ENCODE measurements around the gene AR. TPM values are rescaled to one million over a fixed set of nuclear protein-coding genes. Genes with fewer than 3 reads are reported as not detected.

AR gene
- polyA plus RNA-seq, 1 donor from 2014 or later = 1.1 TPM

GRCh38 chrX:67673741-67674274 is 130.0 kb downstream of the AR start:
- no peaks in the 10 kb centered on the region for H3K27me3 ChIP-seq (ENCODE audit: insufficient read depth, low read depth, low read length)
- no peaks in the 10 kb centered on the region for H3K79me2 ChIP-seq (replicated peaks; ENCODE audit: insufficient read depth, low read length)
- no peak overlapping the region for H3K9ac ChIP-seq (ENCODE audit: low read length)
- H3K4me3 ChIP-seq (ENCODE audit: low read length) = no peak overlapping the region
- H3K27ac ChIP-seq (ENCODE audit: low read length) = no peak overlapping the region
- no peaks in the 10 kb centered on the region for H3K9me3 ChIP-seq (ENCODE audit: low read length)
- TF ChIP-seq REST (IDR thresholded peaks at IDR 0.05; ENCODE audit: borderline replicate concordance) (no peak), RAD21 (conservative IDR thresholded peaks at IDR 0.05) (no peak), CTCF (IDR thresholded peaks at IDR 0.05; ENCODE audit: poor library complexity, severe bottlenecking) (no peak), MXI1 (conservative IDR thresholded peaks at IDR 0.05; ENCODE audit: poor library complexity, severe bottlenecking) (no peak), EZH2 (IDR thresholded peaks at IDR 0.05; ENCODE audit: borderline replicate concordance, insufficient read depth, low read length, poor library complexity, severe bottlenecking) (no peak), POLR2AphosphoS5 (IDR thresholded peaks at IDR 0.05) (no peak), EP300 (conservative IDR thresholded peaks at IDR 0.05; ENCODE audit: poor library complexity, severe bottlenecking) (no peak), SMC3 (conservative IDR thresholded peaks at IDR 0.05; ENCODE audit: poor library complexity) (no peak), TAF1 (IDR thresholded peaks at IDR 0.05; ENCODE audit: low read depth) (no peak)
- no peaks in the 10 kb centered on the region for H3K9me2 ChIP-seq (ENCODE audit: insufficient read depth, low read length)
- H4K20me1 ChIP-seq (ENCODE audit: insufficient read depth) = no peaks in the 10 kb centered on the region
- H3F3A ChIP-seq (ENCODE audit: insufficient read depth, low read length, poor library complexity, severe bottlenecking) = no peaks in the 10 kb centered on the region
- no peak overlapping the region for H2AFZ ChIP-seq (ENCODE audit: low read depth, low read length)
- no peaks in the 10 kb centered on the region for H3K36me3 ChIP-seq (ENCODE audit: insufficient read depth, low read length)
- no peak overlapping the region for H3K4me2 ChIP-seq (ENCODE audit: low read length)

DNA sequence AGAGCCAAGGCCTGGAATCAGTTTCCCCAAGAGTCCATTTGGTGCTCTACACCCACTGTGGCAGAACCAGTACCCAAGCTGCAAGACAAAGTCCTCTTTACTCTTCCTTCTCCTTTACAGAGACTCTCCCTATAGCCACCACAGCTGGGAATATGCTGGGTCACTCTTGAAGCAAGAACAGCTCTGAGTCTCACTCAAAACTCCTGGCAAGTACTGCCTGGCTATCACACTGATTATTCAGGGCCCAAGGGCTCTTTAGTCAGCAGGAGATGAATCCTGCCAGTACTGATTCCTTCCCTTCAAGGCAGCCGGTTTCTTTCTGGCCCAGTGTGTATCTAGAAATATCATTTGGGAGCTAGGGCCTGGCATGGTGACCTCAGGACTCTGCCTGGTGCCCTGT is 130.9 kb downstream of the AR start:
- no peaks in the 10 kb centered on the region for H3K9me2 ChIP-seq (ENCODE audit: insufficient read depth, low read length)
- H3K9ac ChIP-seq (ENCODE audit: low read length) = no peak overlapping the region
- TF ChIP-seq EZH2 (IDR thresholded peaks at IDR 0.05; ENCODE audit: borderline replicate concordance, insufficient read depth, low read length, poor library complexity, severe bottlenecking) (no peak), RAD21 (conservative IDR thresholded peaks at IDR 0.05) (no peak), MXI1 (conservative IDR thresholded peaks at IDR 0.05; ENCODE audit: poor library complexity, severe bottlenecking) (no peak), REST (IDR thresholded peaks at IDR 0.05; ENCODE audit: borderline replicate concordance) (no peak), POLR2AphosphoS5 (IDR thresholded peaks at IDR 0.05) (no peak), CTCF (IDR thresholded peaks at IDR 0.05; ENCODE audit: poor library complexity, severe bottlenecking) (no peak), SMC3 (conservative IDR thresholded peaks at IDR 0.05; ENCODE audit: poor library complexity) (no peak), EP300 (conservative IDR thresholded peaks at IDR 0.05; ENCODE audit: poor library complexity, severe bottlenecking) (no peak), TAF1 (IDR thresholded peaks at IDR 0.05; ENCODE audit: low read depth) (no peak)
- no peaks in the 10 kb centered on the region for H3F3A ChIP-seq (ENCODE audit: insufficient read depth, low read length, poor library complexity, severe bottlenecking)
- no peaks in the 10 kb centered on the region for H3K9me3 ChIP-seq (ENCODE audit: low read length)
- no peaks in the 10 kb centered on the region for H3K27me3 ChIP-seq (ENCODE audit: insufficient read depth, low read depth, low read length)
- H4K20me1 ChIP-seq (ENCODE audit: insufficient read depth) = no peaks in the 10 kb centered on the region
- H3K4me3 ChIP-seq (ENCODE audit: low read length) = no peak overlapping the region
- no peak overlapping the region for H2AFZ ChIP-seq (ENCODE audit: low read depth, low read length)
- no peak overlapping the region for H3K27ac ChIP-seq (ENCODE audit: low read length)
- no peaks in the 10 kb centered on the region for H3K36me3 ChIP-seq (ENCODE audit: insufficient read depth, low read length)
- no peak overlapping the region for H3K4me2 ChIP-seq (ENCODE audit: low read length)
- no peaks in the 10 kb centered on the region for H3K79me2 ChIP-seq (replicated peaks; ENCODE audit: insufficient read depth, low read length)

All from neural cell (in vitro differentiated cells).